HG02763 (cell line): ENCODE results near the gene TMSB15C.

Experiments
- ATAC-seq: cut with Tn5 transposase; IDR thresholded peaks from one replicate; pipeline ENCODE4 v1.9.1; 2021; ENCODE audit warnings: mild to moderate bottlenecking, moderate library complexity; ENCODE audit not compliant: unreplicated experiment

TMSB15C gene

GRCh38 chrX:104047171-104047570 lies 28.9 kb downstream of the TMSB15C start:
- no peak for ATAC-seq

GRCh38 chrX:104045642-104046041 lies 30.4 kb downstream of the TMSB15C start:
- ATAC-seq = no peak

GRCh38 chrX:104041003-104041402 lies 35.0 kb downstream of the TMSB15C start:
- no peak for ATAC-seq

GRCh38 chrX:104039689-104040505 lies 36.1 kb downstream of the TMSB15C start, which contains the start of gene H2BW2:
Gene H2BW2 (plus strand): TSS chrX:104039956. CDS start chrX:104039995, 39 bp downstream.
- ATAC-seq = no peak
